GM12865 (cell line): ENCODE measurements around the gene ZNF692.
"Not testable (repeated sequence)": the region's sequence is repeated elsewhere in the genome, so short reads cannot be mapped to it uniquely, and the experiment has no call there.

Source experiments
- DNase-seq: peaks from one replicate; pipeline ENCODE4 v3.0.0; 2010; ENCODE audit warnings: low read depth
- H3K4me3 ChIP-seq: 2 replicates; pipeline ENCODE4 v1.5.1; 2011; ENCODE audit warnings: mild to moderate bottlenecking, low read depth, low read length, control low read depth
- TF ChIP-seq, protein P1 (sequence below): IDR thresholded peaks from 2 replicates; pipeline ENCODE4 v1.5.1; 2011; ENCODE audit warnings: low read length, control low read depth, low read depth, inconsistent platforms; ENCODE audit not compliant: insufficient read depth; ENCODE audit errors: missing control alignments

ZNF692 gene

DNA sequence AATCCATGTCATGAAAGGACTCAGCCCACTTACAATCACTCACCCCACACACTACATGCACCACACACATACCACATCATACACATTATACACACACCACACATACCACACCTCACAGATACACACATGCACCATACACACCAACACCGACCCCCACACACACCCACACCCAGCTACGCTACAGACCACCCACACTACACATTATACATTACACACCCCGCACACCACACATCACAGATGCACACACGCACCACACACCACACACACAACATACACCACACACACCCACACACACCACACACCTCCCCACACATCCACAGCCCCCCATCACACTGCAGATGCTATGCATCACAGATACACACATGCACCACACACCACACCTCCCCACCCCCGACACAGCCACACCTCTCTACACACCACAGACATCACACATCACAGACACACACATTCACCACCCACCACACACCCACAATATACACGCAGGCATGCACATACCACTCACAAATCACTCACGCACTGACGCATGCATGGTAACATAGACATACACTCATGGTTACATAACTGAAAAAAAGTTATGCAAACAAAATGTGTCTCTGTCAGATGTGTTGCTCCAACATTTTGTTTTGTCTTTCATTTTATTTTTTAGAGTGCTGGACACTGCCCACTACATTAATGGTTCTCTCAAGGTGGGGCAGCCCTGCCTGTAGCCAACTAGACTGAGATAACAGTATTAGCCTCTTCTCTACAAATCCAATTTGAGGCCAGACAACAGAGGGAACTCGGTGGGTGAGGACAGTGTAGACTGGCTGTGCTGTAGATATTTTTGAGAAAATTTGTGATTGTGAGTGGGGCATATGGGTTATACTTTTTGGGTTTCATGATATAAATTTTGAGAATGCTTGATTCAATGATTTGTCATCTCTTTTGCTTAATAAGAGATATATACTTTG lies 31.9 kb upstream of the ZNF692 start:
- no peak overlapping the region for H3K4me3 ChIP-seq
- TF ChIP-seq, protein P1, sequence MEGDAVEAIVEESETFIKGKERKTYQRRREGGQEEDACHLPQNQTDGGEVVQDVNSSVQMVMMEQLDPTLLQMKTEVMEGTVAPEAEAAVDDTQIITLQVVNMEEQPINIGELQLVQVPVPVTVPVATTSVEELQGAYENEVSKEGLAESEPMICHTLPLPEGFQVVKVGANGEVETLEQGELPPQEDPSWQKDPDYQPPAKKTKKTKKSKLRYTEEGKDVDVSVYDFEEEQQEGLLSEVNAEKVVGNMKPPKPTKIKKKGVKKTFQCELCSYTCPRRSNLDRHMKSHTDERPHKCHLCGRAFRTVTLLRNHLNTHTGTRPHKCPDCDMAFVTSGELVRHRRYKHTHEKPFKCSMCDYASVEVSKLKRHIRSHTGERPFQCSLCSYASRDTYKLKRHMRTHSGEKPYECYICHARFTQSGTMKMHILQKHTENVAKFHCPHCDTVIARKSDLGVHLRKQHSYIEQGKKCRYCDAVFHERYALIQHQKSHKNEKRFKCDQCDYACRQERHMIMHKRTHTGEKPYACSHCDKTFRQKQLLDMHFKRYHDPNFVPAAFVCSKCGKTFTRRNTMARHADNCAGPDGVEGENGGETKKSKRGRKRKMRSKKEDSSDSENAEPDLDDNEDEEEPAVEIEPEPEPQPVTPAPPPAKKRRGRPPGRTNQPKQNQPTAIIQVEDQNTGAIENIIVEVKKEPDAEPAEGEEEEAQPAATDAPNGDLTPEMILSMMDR: no peak
- no peak for DNase-seq

GRCh38 chr1:248889914-248890243 lies 31.0 kb upstream of the ZNF692 start:
- DNase-seq, H3K4me3 ChIP-seq: not testable (repeated sequence)

DNA sequence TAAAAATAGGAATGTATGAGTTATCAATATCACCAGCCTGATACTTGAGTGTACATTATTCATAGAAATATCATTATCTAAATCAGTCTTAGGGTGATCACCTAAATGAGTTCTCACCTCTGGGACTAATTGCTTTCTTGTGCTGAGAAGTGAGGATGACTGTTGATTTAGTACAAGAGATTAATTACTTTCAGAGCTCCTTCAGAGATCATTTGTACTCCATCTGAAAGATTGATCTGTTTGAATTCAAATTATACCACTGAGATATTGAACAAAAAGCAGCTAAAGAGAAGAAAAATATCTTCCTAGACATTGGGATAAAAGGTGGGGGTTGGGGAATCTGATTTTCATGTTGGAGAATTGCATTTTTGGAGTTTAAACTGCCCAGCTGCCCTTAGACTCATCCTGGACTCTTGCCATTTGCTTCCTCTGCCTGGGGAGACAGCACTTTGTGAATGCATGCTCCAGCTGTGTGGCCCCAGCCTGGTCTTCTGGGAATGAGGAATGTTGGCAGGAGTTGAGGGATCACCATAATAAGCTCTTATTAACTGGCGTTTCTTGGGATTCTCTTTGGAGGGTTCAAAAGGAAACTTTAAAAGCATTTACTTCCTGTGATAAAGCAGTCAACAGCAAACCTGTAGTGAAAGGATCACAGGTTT lies 27.5 kb upstream of the ZNF692 start:
- TF ChIP-seq, protein P1: no peak
- no peak overlapping the region for H3K4me3 ChIP-seq
- no peak for DNase-seq

- TF ChIP-seq, protein P1: no peak
- H3K4me3 ChIP-seq: no peak overlapping the region
- DNase-seq: no peak
Observed at GRCh38 chr1:248885646-248886045, 26.8 kb upstream of the ZNF692 start.

- H3K4me3 ChIP-seq: no peak overlapping the region
- DNase-seq: no peak
- TF ChIP-seq, protein P1: no peak
Observed at GRCh38 chr1:248884632-248885295, 25.9 kb upstream of the ZNF692 start.

DNA sequence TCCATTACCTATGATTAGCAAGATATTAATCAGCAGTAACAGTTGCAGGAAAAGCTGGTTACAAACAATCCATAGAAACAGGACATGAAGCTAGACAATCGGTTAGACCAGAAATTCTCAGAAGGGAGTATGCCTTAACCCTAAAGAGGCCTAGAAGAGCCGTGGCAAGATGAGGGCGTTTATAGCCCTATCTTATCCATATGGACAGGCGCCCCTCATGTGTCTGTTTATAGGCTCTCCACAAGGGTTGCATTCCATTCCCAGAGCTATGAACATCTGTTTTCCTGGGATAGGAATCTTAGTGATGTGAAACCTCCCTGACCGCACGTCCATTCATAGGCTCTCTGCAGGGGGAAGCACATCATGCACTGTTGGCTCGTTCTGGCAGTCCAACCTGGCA lies 23.5 kb upstream of the ZNF692 start:
- DNase-seq, H3K4me3 ChIP-seq: not testable (repeated sequence)

DNA sequence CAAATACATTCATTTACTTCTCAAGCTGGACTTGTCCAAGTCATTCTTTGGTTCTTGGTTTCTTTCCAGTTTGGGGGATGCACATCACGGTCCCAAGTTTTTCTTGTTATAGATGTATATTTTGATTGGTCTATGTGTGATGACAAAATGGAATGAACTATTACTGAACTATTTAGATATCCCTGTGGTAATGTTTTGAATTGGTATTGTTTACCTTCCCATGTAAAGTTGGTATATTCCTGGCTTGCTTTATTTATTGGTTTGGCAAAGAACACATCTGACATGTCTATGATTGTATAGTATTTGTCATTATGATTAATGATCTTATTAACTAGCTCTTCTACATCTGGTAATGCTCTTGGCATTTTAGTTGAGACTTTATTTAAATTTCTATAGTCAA lies 22.4 kb upstream of the ZNF692 start:
- TF ChIP-seq, protein P1: no peak
- no peak overlapping the region for H3K4me3 ChIP-seq
- DNase-seq: no peak
